GM18868 (cell line): ENCODE data around the gene PRKG1.
"Not testable (repeated sequence)": the region's sequence is repeated elsewhere in the genome, so short reads cannot be mapped to it uniquely, and the experiment has no call there.

Source experiments
- ATAC-seq: cut with Tn5 transposase; IDR thresholded peaks from one replicate; pipeline ENCODE4 v1.9.1; 2021; ENCODE audit warnings: mild to moderate bottlenecking, moderate library complexity; ENCODE audit not compliant: unreplicated experiment

The PRKG1 gene

DNA sequence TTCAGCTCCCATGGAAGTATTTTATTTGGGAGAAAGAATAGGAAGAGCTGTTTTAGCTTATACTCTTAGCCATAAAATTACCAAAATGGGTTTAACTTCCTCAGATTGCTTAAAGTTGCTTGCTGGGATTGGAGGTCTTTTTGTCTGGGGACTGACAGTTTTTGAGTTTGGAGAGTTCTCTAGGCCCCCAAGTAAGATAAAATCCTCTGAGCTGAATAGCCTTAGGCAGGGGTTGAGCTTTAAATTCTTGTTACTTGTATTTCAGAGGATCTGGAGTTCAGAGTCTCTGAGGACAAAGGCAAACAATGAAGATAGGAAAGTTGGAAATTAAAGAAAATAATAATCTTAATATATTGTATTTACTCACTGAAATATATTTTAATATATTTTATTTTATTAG lies 945.4 kb downstream of the PRKG1 start:
- ATAC-seq, result no peak

DNA sequence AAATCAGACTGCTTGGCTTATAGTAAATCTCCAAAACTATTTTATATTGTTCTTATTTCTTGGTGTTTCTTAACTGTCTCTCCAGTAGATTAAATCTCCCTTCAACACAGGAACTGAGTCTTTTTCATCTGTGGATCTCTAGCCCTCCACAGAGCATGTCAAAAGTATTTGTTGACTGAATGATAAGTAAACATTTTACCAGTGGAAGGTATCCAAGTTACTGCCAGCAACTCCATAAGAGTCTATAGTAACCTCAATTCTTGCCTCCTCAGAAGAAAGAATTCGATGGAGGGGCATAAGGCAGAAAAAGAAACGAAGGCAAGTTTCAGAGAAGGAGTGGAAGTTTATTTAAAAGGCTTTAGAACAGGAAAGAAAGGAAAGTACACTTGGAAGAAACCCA lies 945.9 kb downstream of the PRKG1 start:
- no peak for ATAC-seq

DNA sequence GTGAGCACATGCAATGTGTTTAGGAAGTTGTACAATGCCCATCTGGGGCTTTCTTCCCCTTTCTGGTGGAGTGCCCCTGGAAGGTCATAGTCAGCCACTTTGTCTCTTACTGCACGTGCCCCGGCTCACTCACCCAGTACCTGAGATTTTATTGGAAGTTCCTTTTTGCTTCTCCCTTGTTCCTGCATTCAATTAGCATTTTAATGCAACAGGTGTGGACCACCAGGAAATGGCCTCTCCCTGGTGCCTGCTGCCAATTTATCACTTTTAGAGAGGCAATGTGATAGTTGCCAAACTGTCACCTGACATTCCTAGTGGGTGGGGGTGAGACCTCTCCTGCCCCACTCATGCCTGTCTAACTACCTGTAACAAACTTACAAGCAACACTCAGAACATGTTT lies 946.4 kb downstream of the PRKG1 start:
- ATAC-seq, result no peak

DNA sequence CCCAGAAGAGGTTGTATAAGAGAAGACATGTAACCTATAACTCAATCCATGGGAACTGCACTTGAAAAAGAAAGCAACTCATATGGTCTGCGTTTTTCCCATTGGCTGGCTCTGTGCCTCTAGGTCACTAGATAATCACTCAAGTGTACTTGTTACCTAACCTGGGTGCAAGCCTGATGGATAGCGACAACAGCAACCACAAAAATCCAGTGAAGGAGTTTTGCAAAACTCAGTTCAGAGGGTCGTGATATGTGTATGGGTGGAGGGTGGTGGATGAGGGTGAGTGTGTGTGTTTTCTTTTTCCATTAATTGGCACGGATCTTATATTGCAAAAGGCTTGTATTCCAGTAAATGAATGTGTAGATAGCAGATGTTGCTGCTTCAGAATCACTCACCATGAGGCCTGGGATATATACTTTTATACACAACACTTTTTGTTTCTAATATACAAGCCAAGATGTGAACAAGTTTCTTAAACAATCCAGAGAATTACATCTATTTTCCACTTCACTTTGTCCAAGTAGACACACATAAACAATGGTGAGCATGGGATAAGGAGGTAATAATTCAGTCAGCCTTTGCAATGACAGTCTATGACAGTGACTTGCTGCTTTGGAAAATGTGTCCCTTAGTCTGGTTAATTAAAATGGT lies 952.9 kb downstream of the PRKG1 start:
- no peak for ATAC-seq

DNA sequence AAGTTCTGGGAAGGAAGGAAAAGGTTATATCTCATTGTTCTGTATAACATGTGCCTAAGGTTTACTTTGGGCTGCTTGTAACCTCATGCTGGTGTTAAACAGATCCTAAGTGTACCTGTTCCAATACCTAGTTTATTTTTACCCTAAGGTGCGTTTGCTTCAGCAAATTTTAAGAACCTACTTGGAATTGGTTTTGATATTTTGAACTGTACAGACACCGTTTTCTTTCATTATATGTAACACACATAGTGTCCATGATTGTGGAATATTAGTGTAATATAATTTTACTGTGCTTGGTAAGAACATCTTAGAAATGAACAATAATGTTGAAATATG lies 954.2 kb downstream of the PRKG1 start:
- no peak for ATAC-seq

DNA sequence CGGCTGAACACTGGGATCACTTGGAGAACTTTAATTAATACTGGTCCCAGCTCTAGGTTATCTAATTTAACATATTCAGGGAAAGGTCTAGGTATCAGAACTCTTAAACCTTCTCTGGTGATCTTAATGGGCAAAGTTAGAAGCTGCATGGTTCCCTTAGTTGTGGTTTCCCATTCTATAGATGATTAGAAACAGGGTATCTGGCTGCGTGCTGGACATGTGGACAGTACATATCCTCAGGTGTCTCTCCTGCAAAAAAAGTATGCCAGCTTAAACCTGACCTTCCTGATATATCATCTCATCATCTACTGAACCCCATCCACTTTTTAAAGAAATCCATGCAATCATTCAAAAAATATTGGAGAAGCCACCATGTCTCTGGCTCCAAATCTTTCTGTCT lies 955.3 kb downstream of the PRKG1 start:
- no peak for ATAC-seq

DNA sequence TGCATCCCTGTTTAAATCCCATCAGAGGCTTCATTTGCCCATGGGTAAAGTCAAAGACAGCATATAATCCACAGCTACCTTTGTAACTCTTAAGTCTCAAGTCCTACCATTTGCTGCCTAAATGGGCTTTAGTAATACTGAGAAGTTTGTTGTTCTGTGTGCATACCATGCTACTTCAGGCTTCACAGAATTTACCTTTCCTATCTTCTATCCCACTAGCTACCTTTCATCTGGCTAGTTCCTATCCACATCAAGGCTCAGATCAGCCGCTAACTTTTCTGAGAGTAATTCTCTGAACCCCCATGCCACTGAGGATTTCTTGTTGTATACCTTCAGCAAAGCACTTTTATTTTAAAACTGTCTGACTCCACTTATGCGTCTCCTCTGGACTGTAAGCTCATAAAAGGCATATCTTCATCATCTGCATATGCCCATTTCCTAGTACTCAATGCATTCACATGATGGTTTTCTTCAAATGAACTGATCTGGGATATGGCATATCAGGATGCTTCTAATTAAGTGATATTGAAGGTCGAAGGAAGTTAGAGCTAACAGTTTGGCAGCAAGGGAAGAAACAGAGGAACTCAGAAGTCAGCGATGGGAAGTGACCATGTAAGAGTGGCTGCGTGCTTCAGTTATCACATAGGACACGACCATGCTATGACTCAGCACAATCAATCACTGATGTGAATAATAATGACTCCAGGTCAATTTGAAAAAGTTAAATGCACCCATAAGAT lies 955.9 kb downstream of the PRKG1 start:
- no peak for ATAC-seq

DNA sequence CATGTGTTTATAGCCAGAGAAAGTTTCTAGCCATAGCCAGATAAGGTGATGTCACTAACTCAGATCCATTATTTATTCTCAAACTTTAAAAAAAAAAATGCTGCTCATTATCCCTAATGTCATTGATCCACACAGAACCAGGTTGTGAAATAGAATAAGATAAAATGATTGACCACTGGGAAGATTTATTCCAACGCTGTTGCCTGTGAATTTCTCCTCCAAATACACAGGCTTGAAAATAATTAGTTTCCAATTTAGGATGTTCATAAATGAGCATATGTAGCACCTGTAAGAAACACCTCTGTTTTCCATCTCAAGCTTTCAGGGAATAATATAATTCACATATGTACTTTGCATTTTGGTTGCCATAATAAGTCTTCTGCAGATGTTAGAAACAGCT lies 956.7 kb downstream of the PRKG1 start:
- ATAC-seq, result no peak

DNA sequence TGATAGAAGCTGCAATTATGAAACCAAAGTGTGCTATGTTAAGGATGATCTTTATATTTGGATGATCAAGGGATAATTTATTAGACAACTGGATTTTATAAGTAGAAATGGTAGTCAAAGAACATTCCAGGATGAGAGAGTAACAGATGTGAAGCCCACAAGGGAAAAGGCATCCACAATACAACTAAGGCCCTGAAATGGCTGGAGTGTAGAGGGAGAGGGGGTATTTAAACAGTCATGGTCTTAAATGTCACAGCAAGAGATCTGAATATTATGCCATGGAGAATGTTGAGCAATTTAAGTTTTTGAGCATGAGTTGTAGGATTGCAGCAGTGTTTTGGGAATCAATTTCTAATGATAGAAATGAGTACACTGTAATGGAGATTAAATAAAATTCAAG lies 957.5 kb downstream of the PRKG1 start:
- ATAC-seq, result no peak

DNA sequence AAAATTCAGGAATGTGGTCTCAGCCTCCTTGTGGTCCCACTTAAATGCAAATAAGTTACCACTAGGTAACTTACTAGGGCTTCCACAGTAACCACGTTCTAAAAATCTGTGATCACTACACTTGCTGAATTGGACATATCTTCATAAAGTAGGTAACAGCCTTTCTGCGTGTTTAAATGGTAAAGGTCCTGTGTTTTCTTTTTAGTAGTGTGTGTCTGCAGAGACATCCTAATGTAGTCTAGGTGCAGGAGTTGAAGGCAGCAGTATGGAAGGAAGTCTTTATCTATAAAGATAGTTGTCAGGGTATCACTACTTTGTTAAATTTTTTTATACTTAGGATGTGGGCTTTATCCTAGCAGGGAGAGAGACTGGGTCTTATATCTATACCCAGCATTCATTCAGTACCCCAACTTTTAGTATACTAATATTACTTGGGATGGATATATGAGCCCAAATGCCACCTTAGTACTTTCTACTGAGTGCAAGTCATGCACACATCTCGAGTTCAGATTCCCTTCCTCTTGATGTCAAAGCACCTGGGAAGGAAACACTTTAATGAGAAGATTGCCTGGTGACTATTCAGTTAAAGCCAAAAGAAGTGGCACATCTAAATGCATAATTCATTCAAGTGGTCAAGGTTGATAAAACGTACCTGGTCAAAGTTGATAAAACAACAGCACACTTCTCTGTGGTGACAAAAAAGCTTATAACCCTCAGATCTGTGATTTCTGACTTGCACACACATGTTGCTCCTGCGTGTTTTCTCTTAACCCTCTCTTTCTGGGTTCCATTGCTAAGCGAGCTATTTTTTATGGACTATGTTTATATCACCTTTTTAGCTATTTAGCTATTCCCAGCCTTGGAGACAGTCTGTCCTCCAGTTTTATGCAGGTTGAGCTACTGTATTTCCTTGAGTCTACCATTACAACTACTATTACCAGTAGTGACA lies 958.7 kb downstream of the PRKG1 start:
- no peak for ATAC-seq

DNA sequence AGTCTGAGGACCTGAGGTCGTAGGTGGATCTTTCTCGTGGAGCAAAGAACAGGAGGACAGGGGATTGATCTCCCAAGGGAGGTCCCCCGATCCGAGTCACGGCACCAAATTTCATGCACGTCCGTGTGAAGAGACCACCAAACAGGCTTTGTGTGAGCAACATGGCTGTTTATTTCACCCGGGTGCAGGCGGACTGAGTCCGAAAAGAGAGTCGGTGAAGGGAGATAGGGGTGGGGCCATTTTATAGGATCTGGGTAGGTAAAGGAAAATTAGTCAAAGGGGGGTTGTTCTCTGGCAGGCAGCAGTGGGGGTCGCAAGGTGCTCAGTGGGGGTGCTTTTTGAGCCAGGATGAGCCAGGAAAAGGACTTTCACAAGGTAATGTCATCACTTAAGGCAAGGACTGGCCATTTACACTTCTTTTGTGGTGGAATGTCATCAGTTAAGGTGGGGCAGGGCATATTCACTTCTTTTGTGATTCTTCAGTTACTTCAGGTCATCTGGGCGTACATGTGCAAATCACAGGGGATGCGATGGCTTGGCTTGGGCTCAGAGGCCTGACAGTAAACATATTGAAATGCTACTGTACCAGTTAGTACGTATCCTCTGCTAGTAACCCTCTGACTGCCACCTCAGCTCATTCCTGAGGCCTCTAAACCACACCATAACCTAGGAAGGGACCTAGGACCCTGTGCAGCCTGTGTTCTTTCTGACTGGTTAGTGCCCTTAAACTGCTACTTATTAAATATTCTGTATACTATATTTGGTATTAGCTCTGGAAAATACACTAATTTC lies 964.9 kb downstream of the PRKG1 start:
- ATAC-seq, result not testable (repeated sequence)

DNA sequence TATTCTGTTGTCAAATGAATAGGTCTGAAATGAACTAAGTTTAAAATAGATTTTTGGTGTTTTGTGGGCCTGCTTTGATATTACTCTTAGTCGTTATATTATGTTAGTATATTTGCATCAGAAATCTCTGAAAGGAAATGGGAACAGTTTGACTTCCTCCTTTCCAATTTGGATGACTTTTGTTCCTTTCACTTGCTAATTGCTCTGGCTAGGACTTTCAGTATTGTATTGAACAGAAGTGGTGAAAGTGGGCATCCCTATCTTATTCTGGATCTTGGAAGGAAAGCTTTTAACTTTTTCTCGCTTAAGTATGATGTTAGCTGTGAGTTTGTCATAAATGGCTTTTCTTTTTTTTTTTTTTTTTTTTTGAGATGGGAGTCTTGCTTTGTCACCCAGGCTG lies 966.2 kb downstream of the PRKG1 start:
- ATAC-seq, result no peak

DNA sequence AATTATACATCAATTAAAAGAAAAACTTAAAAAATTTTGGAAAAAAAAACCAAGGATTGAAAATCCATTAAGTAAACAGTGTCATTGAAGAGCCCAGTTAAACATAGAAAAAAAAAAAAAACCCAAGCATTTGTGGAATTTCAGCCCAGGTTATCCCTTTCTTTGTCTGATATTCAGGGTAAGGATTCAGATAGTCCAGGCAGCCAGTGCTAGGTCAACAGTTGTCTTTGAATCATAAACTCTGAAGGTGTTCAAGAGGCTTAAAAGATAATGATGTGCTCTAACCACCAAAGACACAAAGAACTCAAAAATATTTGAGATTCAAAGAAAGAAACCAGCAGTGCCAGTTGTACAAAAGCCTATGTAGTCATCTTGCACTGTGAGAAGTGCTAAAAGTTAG lies 969.5 kb downstream of the PRKG1 start:
- ATAC-seq, result no peak

DNA sequence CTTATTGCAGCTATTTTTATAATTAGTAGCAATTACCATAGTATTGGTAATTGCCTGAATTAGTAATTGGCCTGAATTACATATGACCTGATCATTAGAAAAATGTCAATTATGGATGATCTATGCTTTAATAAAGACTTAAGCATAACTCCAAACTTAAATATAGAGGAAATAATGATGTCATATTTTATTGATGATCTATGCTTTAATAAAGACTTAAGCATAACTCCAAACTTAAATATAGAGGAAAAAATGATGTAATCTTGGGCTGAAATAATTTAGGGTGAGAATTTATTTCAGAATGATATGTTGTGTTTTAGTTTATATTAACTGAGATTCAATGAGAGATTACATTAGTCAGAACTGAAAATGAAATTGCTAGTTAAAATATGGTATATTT lies 973.8 kb downstream of the PRKG1 start:
- ATAC-seq, result no peak

DNA sequence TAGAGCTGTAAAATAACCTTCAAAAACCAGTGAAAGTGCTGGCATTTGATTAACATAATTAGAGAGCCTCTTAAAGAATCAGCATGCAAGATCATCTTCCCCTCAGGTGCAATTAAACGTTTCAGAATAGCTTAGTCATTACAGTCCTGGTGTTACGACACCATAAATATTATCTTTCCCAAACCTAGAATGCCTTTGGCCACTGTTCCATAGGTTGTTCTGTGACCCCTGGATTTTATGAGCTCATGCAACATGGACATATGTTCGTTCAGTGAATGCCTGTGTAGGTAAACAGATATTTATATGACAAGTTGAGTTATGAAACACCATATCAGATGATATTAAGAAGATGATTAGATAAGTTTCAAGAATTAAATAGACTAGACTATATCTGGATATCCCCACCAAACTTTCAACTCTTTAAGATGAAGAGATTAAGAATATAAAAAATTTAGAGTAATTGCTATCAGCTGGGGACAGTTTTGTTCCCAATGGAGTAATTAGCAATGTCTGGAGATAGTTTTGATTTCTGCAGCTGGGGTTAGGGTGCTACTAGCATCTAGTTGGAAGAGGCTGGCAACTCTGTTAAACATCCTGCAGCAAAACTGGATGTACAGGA lies 976.3 kb downstream of the PRKG1 start:
- ATAC-seq, result no peak

DNA sequence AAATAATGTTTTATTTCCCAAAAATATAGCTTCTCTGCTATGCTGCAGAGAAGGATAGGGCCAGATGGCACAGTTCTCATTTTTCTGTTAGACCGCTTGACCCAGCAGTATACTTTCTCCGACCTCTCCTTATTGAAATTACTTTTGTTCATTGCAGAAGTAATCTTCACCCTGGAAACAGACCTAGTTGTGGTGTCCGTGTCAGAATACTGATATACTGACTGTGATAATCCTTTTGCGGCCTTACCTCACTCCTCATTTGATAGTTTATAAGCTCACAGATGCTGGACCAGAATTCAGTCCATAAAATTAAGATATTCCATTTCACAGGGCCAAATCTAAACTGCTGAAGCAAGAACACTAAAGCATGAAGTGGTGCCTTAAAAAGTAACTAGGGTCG lies 979.2 kb downstream of the PRKG1 start:
- ATAC-seq, result no peak

DNA sequence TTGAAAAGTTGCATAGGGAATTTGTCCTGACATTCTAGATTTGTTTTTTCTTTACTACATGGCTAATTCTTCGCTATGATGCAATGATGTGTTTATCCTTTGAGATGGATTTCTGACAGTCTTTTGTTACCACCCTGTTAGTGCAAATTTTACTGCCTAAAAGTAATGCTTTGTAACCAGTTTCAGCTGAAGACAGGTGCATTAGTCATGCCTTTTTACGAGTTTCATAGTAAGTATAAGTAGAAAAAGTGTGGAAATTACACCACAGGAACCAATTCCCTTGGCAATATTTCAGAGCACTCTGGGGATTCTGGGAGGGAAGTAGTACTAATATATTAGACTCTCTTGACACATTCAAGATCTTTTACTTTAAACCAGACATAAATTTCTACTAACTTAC lies 982.0 kb downstream of the PRKG1 start:
- ATAC-seq, result no peak

DNA sequence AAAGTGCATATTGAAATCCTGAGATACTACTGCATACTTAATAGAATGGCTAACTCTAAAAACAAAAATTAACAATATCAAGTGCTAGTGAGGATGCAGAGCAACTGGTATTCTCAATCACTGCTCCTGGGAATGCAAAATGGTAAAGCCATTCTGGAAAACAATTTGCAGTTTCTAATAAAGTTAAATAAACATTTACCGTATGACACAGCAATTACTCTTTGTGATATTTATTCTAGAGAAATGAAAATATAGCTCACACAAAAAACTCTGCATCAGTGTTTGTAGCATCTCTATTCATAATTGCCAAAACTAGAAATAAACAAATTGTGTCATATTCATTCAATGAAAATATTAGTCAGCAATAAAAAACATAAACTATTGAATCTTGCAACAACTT lies 984.8 kb downstream of the PRKG1 start:
- ATAC-seq, result no peak

DNA sequence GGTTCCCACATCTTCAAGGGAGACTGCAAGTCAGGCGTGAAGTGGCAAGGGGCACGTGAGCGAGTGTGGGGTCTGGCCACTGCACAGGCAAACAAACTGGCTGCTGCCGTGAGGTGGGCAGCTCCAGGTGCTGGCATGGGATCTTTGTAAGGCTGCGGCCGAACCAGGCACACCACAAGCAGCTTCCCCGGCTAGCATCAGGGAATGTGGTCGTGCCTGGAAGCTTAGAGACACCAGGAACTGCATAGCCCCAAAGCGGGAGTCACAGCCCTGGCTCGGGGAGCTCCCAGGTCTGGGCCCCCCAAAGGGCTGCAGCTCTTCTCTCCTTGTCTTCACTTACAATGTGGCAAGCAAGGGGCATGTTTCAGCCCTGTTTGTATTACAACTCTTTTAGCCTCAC lies 988.9 kb downstream of the PRKG1 start:
- ATAC-seq, result no peak

DNA sequence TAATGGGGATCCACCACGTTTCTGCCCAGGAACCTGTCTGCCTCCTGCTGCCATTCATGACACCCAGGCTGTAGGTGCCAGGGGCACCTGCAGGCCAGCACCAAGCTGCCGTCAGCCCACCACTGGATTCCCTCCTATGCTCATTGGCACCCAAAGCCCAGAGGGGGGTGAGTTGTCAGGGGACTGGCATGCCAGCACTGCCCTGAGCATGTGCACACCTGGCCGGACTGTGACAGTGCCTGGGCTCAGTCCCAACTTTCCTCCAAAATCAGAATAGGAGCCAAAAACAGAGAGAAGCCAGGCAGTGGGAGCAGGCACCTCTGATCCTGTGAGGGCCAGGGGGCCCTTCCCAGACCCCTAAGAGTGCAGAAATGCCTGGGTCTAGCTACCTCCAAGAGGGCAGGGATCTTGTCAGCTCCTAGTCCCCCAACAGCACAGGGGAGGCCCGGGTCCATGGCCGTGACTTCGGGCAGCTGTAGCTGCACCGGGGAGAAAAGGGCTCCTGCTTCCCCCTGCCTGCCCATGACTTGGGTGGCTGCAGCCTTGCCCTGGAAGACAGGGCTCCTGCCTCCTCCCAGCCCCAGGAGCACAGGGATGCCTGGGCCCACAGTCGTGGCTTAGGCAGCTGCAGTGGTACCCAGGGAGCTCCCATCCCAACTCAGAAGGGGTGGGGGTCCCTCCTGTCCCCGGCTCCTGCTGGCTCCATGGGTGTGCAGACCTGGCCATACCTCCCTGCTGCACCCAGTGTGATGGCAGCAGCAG lies 990.0 kb downstream of the PRKG1 start:
- ATAC-seq, result no peak
